ENCODE results near the gene IKZF3.
A peak's percentile ranks its signal among the peaks of the same experiment; 100 is the strongest.
"Not testable (repeated sequence)": the region's sequence is repeated elsewhere in the genome, so short reads cannot be mapped to it uniquely, and the experiment has no call there.

Gene IKZF3

GRCh38 chr17:39754161-39754957, 109.8 kb downstream of the IKZF3 start:
- peak; percentile 73 for DNase-seq (ENCODE audit: low read depth)
- TF ChIP-seq CTCF (conservative IDR thresholded peaks at IDR 0.05; ENCODE audit: control insufficient read depth, insufficient read depth, low read depth, low read length) = peak; percentile 43
- peak overlapping the region; percentile 60 for H3K4me3 ChIP-seq (ENCODE audit: control insufficient read depth, low read depth, low read length)

- no peak for TF ChIP-seq CTCF (conservative IDR thresholded peaks at IDR 0.05; ENCODE audit: control insufficient read depth, insufficient read depth, low read depth, low read length)
- DNase-seq (ENCODE audit: low read depth) = peak; percentile 1
- peak overlapping the region; percentile 38 for H3K4me3 ChIP-seq (ENCODE audit: control insufficient read depth, low read depth, low read length)
Observed at GRCh38 chr17:39753514-39754160, 110.5 kb downstream of the IKZF3 start.

GRCh38 chr17:39752241-39752881, 111.8 kb downstream of the IKZF3 start:
- no peak for TF ChIP-seq CTCF (conservative IDR thresholded peaks at IDR 0.05; ENCODE audit: control insufficient read depth, insufficient read depth, low read depth, low read length)
- DNase-seq (ENCODE audit: low read depth) = no peak
- H3K4me3 ChIP-seq (ENCODE audit: control insufficient read depth, low read depth, low read length) = no peak overlapping the region

GRCh38 chr17:39751637-39752036, 112.5 kb downstream of the IKZF3 start:
- no peak for DNase-seq (ENCODE audit: low read depth)
- H3K4me3 ChIP-seq (ENCODE audit: control insufficient read depth, low read depth, low read length) = no peak overlapping the region
- TF ChIP-seq CTCF (conservative IDR thresholded peaks at IDR 0.05; ENCODE audit: control insufficient read depth, insufficient read depth, low read depth, low read length) = no peak

- TF ChIP-seq CTCF (conservative IDR thresholded peaks at IDR 0.05; ENCODE audit: control insufficient read depth, insufficient read depth, low read depth, low read length) = no peak
- no peak for DNase-seq (ENCODE audit: low read depth)
- no peak overlapping the region for H3K4me3 ChIP-seq (ENCODE audit: control insufficient read depth, low read depth, low read length)
Observed at GRCh38 chr17:39751016-39751543, 113.0 kb downstream of the IKZF3 start.

- H3K4me3 ChIP-seq (ENCODE audit: control insufficient read depth, low read depth, low read length) = no peak overlapping the region
- no peak for TF ChIP-seq CTCF (conservative IDR thresholded peaks at IDR 0.05; ENCODE audit: control insufficient read depth, insufficient read depth, low read depth, low read length)
- no peak for DNase-seq (ENCODE audit: low read depth)
Observed at GRCh38 chr17:39750131-39751015, 113.7 kb downstream of the IKZF3 start.

- H3K4me3 ChIP-seq (ENCODE audit: control insufficient read depth, low read depth, low read length); DNase-seq (ENCODE audit: low read depth): not testable (repeated sequence)
Observed at GRCh38 chr17:39748444-39749034, 115.6 kb downstream of the IKZF3 start.
